ENCODE data around the gene LST1. TPM values are rescaled to one million over a fixed set of nuclear protein-coding genes. Genes with fewer than 3 reads are reported as not detected.
"Not testable (repeated sequence)": the region's sequence is repeated elsewhere in the genome, so short reads cannot be mapped to it uniquely, and the experiment has no call there.

LST1 gene
- total and polyA plus RNA-seq, 2 of the 4 experiments (the other 2 are of a cell fraction): not detected

DNA sequence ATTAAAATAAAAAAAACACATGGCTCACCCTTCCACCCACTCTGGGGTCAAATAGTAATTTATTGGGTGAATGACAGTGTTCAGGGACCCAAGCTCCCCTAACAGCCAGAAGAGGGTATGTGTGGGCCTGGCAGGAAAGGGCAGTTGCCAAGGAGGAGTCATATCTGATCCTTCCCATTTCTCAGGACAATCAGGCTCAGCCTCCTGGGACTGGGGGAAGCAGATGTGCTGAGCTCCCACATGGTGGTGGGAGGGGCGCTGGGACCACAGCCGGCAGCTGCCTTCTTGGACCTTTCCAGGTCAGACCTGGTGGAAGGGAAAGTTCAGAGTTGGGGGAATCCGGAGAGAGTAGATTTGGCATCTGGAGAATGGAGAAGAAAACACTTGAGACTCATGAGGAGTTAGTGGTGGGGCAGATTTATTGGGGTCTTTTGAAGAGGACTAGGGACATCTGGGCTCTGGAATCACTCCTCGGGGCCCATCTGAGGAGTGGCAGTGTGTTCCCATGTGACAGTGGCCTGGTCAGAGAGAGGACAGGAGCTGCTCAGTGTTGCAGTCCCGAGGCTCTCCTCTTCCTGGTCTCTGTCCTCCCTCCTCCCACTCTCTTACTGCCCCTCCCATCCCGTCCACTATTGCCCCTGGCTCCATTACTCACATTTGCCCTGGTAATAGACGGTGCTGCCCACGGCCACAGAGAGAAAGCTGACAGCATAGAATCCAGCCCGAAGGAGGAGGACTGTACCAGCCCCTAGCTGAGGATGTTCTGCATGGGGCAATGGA lies 3.0 kb downstream of the LST1 start:
- Histone ChIP-seq H3K14ac (replicated peaks; ENCODE audit: low read depth, low read length) (no peak overlapping the region), H3K9me1 (ENCODE audit: insufficient read depth, low read length) (peaks cover 3% of the 10 kb centered on the region; the same call in 1 of the 2 replicates), H3K36me3 (ENCODE audit: control insufficient read depth, insufficient read depth, low read length) (no peaks in the 10 kb centered on the region), H3K18ac (ENCODE audit: low read depth, low read length) (no peak overlapping the region), H3K9me3 (ENCODE audit: control insufficient read depth, insufficient read depth, low read length) (no peaks in the 10 kb centered on the region), H2AK9ac (replicated peaks; ENCODE audit: low read depth, low read length, poor library complexity) (no peak overlapping the region), H2AK5ac (ENCODE audit: low read depth, low read length) (no peak overlapping the region), H2AFZ (replicated peaks; ENCODE audit: low read length, poor library complexity) (peak overlapping the region; percentile 60), H4K8ac (ENCODE audit: low read depth in 2 of 2, low read length in 2 of 2) (no peak overlapping the region), H3K9ac (ENCODE audit: low read depth, low read length) (no peak overlapping the region), H4K91ac (ENCODE audit: insufficient read depth, low read depth, low read length) (no peak overlapping the region), H2BK15ac (ENCODE audit: low read depth, low read length) (no peak overlapping the region), H3K56ac (ENCODE audit: extremely low read depth, insufficient read depth, low read length) (no peak overlapping the region), H3K23ac (ENCODE audit: low read depth, low read length) (no peak overlapping the region), H2BK5ac (ENCODE audit: low read depth, low read length, poor library complexity, severe bottlenecking) (no peak overlapping the region), H3K4me3 (ENCODE audit: insufficient read depth, low read depth, low read length) (no peak overlapping the region), H2BK120ac (ENCODE audit: low read depth, low read length) (no peak overlapping the region), H3K79me1 (ENCODE audit: low read depth in 1 of 2, low read length in 2 of 2) (no peaks in the 10 kb centered on the region), H3K27me3 (ENCODE audit: control insufficient read depth, insufficient read depth, low read length) (peaks cover 11% of the 10 kb centered on the region), H3K4me2 (ENCODE audit: low read depth, low read length) (no peak overlapping the region), H2BK20ac (ENCODE audit: low read depth, low read length) (no peak overlapping the region), H3K4me1 (ENCODE audit: control insufficient read depth, insufficient read depth, low read length) (no peaks in the 10 kb centered on the region; the same call in 1 of the 2 replicates), H3K27ac (ENCODE audit: insufficient read depth, low read length) (no peak overlapping the region), H3K4ac (ENCODE audit: low read depth, low read length) (no peak overlapping the region), H4K20me1 (ENCODE audit: insufficient read depth, low read length) (no peaks in the 10 kb centered on the region), H4K5ac (ENCODE audit: low read depth, low read length) (no peak overlapping the region)
- in situ Hi-C loops (cut with MboI; ENCODE audit: low sequenced_read_pairs): no loop called here
- TF ChIP-seq CHD1 (IDR thresholded peaks at IDR 0.05; ENCODE audit: low read depth, low read length) (no peak), MAZ (IDR thresholded peaks at IDR 0.05; ENCODE audit: borderline replicate concordance, low read depth, low read length) (no peak), NFE2L2 (IDR thresholded peaks at IDR 0.05; ENCODE audit: low read depth, low read length) (no peak), RAD21 (IDR thresholded peaks at IDR 0.05; ENCODE audit: low read length) (no peak), MAFK (IDR thresholded peaks at IDR 0.05; ENCODE audit: low read depth, low read length) (no peak)
- TF ChIP-seq, protein P1, sequence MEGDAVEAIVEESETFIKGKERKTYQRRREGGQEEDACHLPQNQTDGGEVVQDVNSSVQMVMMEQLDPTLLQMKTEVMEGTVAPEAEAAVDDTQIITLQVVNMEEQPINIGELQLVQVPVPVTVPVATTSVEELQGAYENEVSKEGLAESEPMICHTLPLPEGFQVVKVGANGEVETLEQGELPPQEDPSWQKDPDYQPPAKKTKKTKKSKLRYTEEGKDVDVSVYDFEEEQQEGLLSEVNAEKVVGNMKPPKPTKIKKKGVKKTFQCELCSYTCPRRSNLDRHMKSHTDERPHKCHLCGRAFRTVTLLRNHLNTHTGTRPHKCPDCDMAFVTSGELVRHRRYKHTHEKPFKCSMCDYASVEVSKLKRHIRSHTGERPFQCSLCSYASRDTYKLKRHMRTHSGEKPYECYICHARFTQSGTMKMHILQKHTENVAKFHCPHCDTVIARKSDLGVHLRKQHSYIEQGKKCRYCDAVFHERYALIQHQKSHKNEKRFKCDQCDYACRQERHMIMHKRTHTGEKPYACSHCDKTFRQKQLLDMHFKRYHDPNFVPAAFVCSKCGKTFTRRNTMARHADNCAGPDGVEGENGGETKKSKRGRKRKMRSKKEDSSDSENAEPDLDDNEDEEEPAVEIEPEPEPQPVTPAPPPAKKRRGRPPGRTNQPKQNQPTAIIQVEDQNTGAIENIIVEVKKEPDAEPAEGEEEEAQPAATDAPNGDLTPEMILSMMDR (conservative IDR thresholded peaks at IDR 0.05; ENCODE audit: low read depth, low read length): no peak
- intact Hi-C loops (cut with micrococcal nuclease): no loop called here
- no peak for DNase-seq
- WGBS, 2 experiments (ENCODE audit: extremely low coverage in 2 of 2, insufficient read length in 1 of 2): 100% methylated on average over 1 of the region's 9 CpGs; no CpG with 5 or more reads in 1 of the 2 experiments
- POLR2A ChIA-PET (ENCODE audit: unreplicated experiment): no interaction called here
- peak; percentile 17; the same call in 1 of the 2 replicates for ATAC-seq (ENCODE audit: low read depth)
- dilution Hi-C loops (cut with HindIII; ENCODE audit: low sequenced_read_pairs, unreplicated experiment): no loop called here
- CTCF ChIA-PET: interaction anchor here (1.1 to 2.9 kb wide), 2 partner anchors 9 kb away, joined by 5 to 9 read pairs; no protein-coding TSS in a partner anchor
- no TSS peak for BruUV-seq (replicated peaks)

DNA sequence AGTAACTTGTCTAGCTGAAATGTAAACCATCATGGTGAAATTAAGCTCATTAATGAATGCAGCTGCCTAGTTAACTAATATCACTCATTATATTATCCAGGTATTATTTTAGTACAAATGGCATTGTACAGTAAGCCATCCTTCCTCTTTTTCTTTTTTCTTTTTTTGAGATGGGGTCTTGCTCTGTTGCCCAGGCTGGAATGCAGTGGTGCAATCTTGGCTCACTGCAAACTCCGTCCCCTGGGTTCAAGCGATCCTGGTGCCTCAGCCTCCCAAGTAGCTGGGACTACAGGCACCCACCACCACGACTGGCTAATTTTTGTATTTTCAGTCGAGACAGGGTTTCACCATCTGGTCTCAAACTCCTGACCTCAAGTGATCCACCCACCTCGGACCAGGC lies 4.6 kb downstream of the LST1 start:
- H3K9me3 ChIP-seq (ENCODE audit: control insufficient read depth, insufficient read depth, low read length); H3K56ac ChIP-seq (ENCODE audit: extremely low read depth, insufficient read depth, low read length); H2AK5ac ChIP-seq (ENCODE audit: low read depth, low read length); H3K4ac ChIP-seq (ENCODE audit: low read depth, low read length); BruUV-seq (replicated peaks); H2BK5ac ChIP-seq (ENCODE audit: low read depth, low read length, poor library complexity, severe bottlenecking); H3K4me1 ChIP-seq (ENCODE audit: control insufficient read depth, insufficient read depth, low read length); H4K20me1 ChIP-seq (ENCODE audit: insufficient read depth, low read length); H3K4me3 ChIP-seq (ENCODE audit: insufficient read depth, low read depth, low read length); H4K8ac ChIP-seq (ENCODE audit: low read depth in 2 of 2, low read length in 2 of 2); H2BK20ac ChIP-seq (ENCODE audit: low read depth, low read length); H3K18ac ChIP-seq (ENCODE audit: low read depth, low read length); H2AK9ac ChIP-seq (replicated peaks; ENCODE audit: low read depth, low read length, poor library complexity); H3K36me3 ChIP-seq (ENCODE audit: control insufficient read depth, insufficient read depth, low read length); H4K5ac ChIP-seq (ENCODE audit: low read depth, low read length); H3K14ac ChIP-seq (replicated peaks; ENCODE audit: low read depth, low read length); H2AFZ ChIP-seq (replicated peaks; ENCODE audit: low read length, poor library complexity); H3K79me1 ChIP-seq (ENCODE audit: low read depth in 1 of 2, low read length in 2 of 2); H3K9ac ChIP-seq (ENCODE audit: low read depth, low read length); DNase-seq; H3K9me1 ChIP-seq (ENCODE audit: insufficient read depth, low read length); H4K91ac ChIP-seq (ENCODE audit: insufficient read depth, low read depth, low read length); H3K4me2 ChIP-seq (ENCODE audit: low read depth, low read length); ATAC-seq (ENCODE audit: low read depth); H2BK120ac ChIP-seq (ENCODE audit: low read depth, low read length); dilution Hi-C loops (cut with HindIII; ENCODE audit: low sequenced_read_pairs, unreplicated experiment); intact Hi-C loops (cut with micrococcal nuclease); H3K23ac ChIP-seq (ENCODE audit: low read depth, low read length); H2BK15ac ChIP-seq (ENCODE audit: low read depth, low read length); in situ Hi-C loops (cut with MboI; ENCODE audit: low sequenced_read_pairs); POLR2A ChIA-PET (ENCODE audit: unreplicated experiment); H3K27ac ChIP-seq (ENCODE audit: insufficient read depth, low read length): not testable (repeated sequence)
- CTCF ChIA-PET: interaction anchor here (0.9 kb wide), 1 partner anchor 10 kb away, joined by 3 read pairs; no protein-coding TSS in a partner anchor
- peaks cover 11% of the 10 kb centered on the region for H3K27me3 ChIP-seq (ENCODE audit: control insufficient read depth, insufficient read depth, low read length)
- 79% methylated on average over 5 of the region's 5 CpGs; no CpG with 5 or more reads in 1 of the 2 experiments for WGBS, 2 experiments (ENCODE audit: extremely low coverage in 2 of 2, insufficient read length in 1 of 2)
